Right lobe of liver (tissue), 4 donors: ENCODE data around the gene ITGB8.

Source experiments
- POLR2A ChIP-seq: fragments of 450-650 bp; IDR thresholded peaks from one replicate; pipeline ENCODE4 v1.6.1; 2017; ENCODE audit warnings: antibody characterized with exemption, mild to moderate bottlenecking
- TF ChIP-seq, protein P1 (sequence below), 4 donors: fragments of 200-600 bp in 3 of 4; fragments of 450-650 bp in 1 of 4; IDR thresholded peaks; one replicate each; pipeline versions ENCODE4 v1.5.1 to v1.8.0; 2016 to 2022; ENCODE audit warnings: antibody characterized with exemption in 4 of 4, mild to moderate bottlenecking in 2 of 4
- donor health status: DM: no; HTN: no; CAD: no.
- donor health status: DM: no; HTN: no; CAD: no.
- donor health status: DM: no; HTN: yes; CAD: no.

DNA sequence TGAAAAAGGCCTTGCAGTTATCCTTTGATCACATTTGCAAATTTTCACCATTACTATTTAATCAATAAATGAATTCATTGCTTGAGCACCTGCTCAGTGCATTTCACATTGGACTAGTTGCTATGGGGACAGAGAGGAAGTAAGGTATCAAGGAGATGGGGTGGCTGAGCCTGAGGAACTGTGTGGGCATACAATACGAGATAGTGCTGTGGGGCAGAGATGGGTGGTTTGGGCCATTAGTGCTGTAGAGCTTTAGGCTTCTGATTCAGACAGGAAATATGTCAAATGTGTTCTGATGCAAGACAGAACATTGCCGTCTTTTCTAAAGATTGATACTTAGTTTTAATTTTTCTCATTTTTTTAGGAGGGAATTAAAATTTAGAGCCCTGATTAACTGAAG is 13.2 kb downstream of the ITGB8 start:
- no peak for TF ChIP-seq POLR2A
- TF ChIP-seq, protein P1, sequence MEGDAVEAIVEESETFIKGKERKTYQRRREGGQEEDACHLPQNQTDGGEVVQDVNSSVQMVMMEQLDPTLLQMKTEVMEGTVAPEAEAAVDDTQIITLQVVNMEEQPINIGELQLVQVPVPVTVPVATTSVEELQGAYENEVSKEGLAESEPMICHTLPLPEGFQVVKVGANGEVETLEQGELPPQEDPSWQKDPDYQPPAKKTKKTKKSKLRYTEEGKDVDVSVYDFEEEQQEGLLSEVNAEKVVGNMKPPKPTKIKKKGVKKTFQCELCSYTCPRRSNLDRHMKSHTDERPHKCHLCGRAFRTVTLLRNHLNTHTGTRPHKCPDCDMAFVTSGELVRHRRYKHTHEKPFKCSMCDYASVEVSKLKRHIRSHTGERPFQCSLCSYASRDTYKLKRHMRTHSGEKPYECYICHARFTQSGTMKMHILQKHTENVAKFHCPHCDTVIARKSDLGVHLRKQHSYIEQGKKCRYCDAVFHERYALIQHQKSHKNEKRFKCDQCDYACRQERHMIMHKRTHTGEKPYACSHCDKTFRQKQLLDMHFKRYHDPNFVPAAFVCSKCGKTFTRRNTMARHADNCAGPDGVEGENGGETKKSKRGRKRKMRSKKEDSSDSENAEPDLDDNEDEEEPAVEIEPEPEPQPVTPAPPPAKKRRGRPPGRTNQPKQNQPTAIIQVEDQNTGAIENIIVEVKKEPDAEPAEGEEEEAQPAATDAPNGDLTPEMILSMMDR (IDR thresholded peaks at IDR 0.05) = no peak
